ENCODE results near the gene DNAH17. TPM values are rescaled to one million over a fixed set of nuclear protein-coding genes. Genes with fewer than 3 reads are reported as not detected.

DNAH17 gene, protein sequence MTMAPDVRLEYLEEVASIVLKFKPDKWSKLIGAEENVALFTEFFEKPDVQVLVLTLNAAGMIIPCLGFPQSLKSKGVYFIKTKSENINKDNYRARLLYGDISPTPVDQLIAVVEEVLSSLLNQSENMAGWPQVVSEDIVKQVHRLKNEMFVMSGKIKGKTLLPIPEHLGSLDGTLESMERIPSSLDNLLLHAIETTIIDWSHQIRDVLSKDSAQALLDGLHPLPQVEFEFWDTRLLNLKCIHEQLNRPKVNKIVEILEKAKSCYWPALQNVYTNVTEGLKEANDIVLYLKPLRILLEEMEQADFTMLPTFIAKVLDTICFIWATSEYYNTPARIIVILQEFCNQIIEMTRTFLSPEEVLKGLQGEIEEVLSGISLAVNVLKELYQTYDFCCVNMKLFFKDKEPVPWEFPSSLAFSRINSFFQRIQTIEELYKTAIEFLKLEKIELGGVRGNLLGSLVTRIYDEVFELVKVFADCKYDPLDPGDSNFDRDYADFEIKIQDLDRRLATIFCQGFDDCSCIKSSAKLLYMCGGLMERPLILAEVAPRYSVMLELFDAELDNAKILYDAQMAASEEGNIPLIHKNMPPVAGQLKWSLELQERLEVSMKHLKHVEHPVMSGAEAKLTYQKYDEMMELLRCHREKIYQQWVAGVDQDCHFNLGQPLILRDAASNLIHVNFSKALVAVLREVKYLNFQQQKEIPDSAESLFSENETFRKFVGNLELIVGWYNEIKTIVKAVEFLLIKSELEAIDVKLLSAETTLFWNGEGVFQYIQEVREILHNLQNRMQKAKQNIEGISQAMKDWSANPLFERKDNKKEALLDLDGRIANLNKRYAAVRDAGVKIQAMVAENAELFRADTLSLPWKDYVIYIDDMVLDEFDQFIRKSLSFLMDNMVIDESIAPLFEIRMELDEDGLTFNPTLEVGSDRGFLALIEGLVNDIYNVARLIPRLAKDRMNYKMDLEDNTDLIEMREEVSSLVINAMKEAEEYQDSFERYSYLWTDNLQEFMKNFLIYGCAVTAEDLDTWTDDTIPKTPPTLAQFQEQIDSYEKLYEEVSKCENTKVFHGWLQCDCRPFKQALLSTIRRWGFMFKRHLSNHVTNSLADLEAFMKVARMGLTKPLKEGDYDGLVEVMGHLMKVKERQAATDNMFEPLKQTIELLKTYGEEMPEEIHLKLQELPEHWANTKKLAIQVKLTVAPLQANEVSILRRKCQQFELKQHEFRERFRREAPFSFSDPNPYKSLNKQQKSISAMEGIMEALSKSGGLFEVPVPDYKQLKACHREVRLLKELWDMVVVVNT (N-terminal part only)
- 1.0 to 1.8 TPM (median 1.4 TPM) in 5 replicates for total RNA-seq (2022; extraction: Qiagen RNA extraction; ENCODE audit: low read depth)

DNA sequence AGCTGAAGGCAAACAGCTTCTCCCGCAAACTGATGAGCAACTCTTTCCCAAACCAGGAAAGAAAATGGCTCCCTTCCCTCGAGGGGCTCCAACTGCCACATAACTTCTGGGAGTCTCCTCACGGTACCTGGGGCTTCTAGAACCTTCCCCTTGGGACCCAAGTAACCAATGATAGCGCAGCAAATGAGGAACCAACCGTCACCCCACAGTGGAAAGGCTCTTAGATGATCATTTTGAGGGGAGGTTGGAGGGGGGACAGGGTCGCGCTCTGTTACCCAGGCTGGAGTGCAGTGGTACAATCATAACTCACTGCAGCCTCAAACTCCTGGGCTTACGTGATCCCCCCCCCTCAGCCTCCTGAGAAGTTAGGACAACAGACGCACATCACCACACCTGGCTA is at the start of gene DNAH17:
Gene DNAH17 (minus strand): TSS at position 101 of the 400 bp plus-strand sequence. CDS start 2,339 bp downstream, outside the sequence.

DNA sequence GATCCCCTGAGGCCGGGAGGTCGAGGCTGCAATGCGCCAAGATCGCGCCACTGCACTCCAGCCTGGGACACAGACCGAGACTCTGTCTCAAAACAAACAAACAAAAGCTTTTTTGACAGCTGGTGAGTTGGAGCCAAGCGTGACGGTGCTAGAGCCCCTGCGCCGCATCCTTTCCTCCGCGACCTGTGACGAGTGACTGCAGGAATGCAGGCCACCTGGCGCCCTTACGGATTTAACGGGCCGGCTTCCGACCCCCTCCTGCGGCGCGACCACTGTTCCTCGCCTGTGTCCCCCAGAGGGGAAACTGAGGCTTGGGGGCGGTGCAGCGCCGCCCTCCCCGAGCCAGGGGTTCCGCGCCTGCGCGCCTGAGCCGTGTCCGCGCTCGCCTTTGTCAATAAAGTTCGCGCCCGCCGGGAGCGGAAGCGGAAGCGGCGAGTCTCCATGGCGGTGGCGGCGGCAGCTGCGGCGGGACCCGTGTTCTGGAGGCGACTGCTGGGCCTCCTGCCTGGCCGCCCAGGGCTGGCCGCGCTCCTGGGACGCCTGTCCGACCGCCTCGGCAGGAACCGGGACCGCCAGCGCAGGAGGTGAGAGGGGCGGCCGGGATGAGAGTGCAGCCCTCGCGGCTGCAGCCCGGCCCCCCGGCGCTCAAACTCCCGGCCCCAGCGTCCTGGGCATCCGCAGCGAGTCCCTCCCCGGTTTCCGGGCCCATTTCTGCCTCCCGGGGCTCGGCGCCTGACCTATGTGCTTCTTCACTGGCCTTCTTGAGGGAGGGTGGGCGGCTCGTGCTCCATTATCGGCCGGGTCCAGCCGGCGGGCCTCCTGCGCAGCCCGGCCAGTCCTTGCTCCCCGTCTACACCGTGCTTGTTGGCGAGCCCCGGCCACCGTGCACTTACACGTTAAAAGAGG is 198.7 kb downstream of the DNAH17 start, which contains the start of gene PGS1:
Gene PGS1 (plus strand): TSS at position 425 of the 906 bp plus-strand sequence. CDS start 17 bp downstream, at position 442.

Other genes starting within 250 kb of the DNAH17 start
- 30.9 to 42.3 TPM (median 41.4 TPM) in 5 replicates for gene SOCS3, start 217.3 kb downstream of the DNAH17 start, total RNA-seq (2022; extraction: Qiagen RNA extraction; ENCODE audit: low read depth)
- 20.0 to 28.7 TPM (median 27.4 TPM) in 5 replicates for gene PGS1, start 198.7 kb downstream of the DNAH17 start, total RNA-seq (2022; extraction: Qiagen RNA extraction; ENCODE audit: low read depth)
- gene CYTH1, start 204.9 kb upstream of the DNAH17 start, total RNA-seq (2022; extraction: Qiagen RNA extraction; ENCODE audit: low read depth), result 40.3 to 50.0 TPM (median 41.6 TPM) in 5 replicates

Measured in A549 treated with RU486 at 1 μM for 4 hours (cell line).